GM21529 (cell line): ENCODE results near the gene MAPKAPK2.

Experiments
- ATAC-seq: cut with Tn5 transposase; IDR thresholded peaks from one replicate; pipeline ENCODE4 v1.9.1; 2021; ENCODE audit not compliant: unreplicated experiment

Gene MAPKAPK2

GRCh38 chr1:206702260-206702659, 17.6 kb downstream of the MAPKAPK2 start:
- no peak for ATAC-seq

- ATAC-seq, result no peak
Observed at GRCh38 chr1:206702803-206703202, 18.1 kb downstream of the MAPKAPK2 start.

GRCh38 chr1:206703661-206704060, 19.0 kb downstream of the MAPKAPK2 start:
- ATAC-seq, result peak; percentile 60

- no peak for ATAC-seq
Observed at GRCh38 chr1:206704226-206704625, 19.5 kb downstream of the MAPKAPK2 start.

GRCh38 chr1:206705191-206705590, 20.5 kb downstream of the MAPKAPK2 start:
- no peak for ATAC-seq

GRCh38 chr1:206705726-206706297, 21.1 kb downstream of the MAPKAPK2 start:
- ATAC-seq, result no peak

- ATAC-seq, result no peak
Observed at GRCh38 chr1:206706298-206706791, 21.6 kb downstream of the MAPKAPK2 start.

- no peak for ATAC-seq
Observed at GRCh38 chr1:206706806-206707366, 22.2 kb downstream of the MAPKAPK2 start.

GRCh38 chr1:206708058-206708457, 23.4 kb downstream of the MAPKAPK2 start:
- ATAC-seq, result no peak

- no peak for ATAC-seq
Observed at GRCh38 chr1:206708882-206709281, 24.2 kb downstream of the MAPKAPK2 start.

GRCh38 chr1:206709322-206709721, 24.6 kb downstream of the MAPKAPK2 start:
- no peak for ATAC-seq

GRCh38 chr1:206709772-206710459, 25.2 kb downstream of the MAPKAPK2 start:
- ATAC-seq, result no peak

- ATAC-seq, result no peak
Observed at GRCh38 chr1:206710460-206710823, 25.7 kb downstream of the MAPKAPK2 start.

GRCh38 chr1:206713070-206713469, 28.4 kb downstream of the MAPKAPK2 start:
- ATAC-seq, result no peak

GRCh38 chr1:206713910-206714312, 29.2 kb downstream of the MAPKAPK2 start:
- ATAC-seq, result no peak

- no peak for ATAC-seq
Observed at GRCh38 chr1:206714331-206715058, 29.8 kb downstream of the MAPKAPK2 start.

GRCh38 chr1:206715120-206715519, 30.4 kb downstream of the MAPKAPK2 start:
- no peak for ATAC-seq

- no peak for ATAC-seq
Observed at GRCh38 chr1:206715552-206716158, 30.9 kb downstream of the MAPKAPK2 start.

- ATAC-seq, result no peak
Observed at GRCh38 chr1:206716159-206716869, 31.6 kb downstream of the MAPKAPK2 start.

GRCh38 chr1:206716870-206717673, 32.4 kb downstream of the MAPKAPK2 start:
- ATAC-seq, result peak; percentile 79
